Gastrocnemius medialis (tissue), 4 donors: ENCODE data around the gene ITIH5. TPM values are rescaled to one million over a fixed set of nuclear protein-coding genes. Genes with fewer than 3 reads are reported as not detected.
A peak's percentile ranks its signal among the peaks of the same experiment; 100 is the strongest.

Source experiments
- ATAC-seq, 2 donors: fragments of 150-250 bp; one replicate each; pipeline ENCODE4 v1.9.1; 2016
- DNase-seq, 2 donors: peaks; one replicate each; pipeline ENCODE4 v3.0.0-alpha.2; 2019
- H3K27ac ChIP-seq, 4 donors: fragments of 200-600 bp; sonication (generic); 1 replicate in 1 of 4; 2 replicates in 3 of 4; pipeline ENCODE4 v1.5.1; 2016 to 2018; ENCODE audit warnings: mild to moderate bottlenecking in 2 of 4, moderate library complexity in 1 of 4
- H3K27me3 ChIP-seq, 3 donors: fragments of 200-600 bp; sonication (generic) in 2 of 3; 1 replicate in 1 of 3; 2 replicates in 2 of 3; pipeline versions ENCODE4 v1.5.1 to v1.6.0; 2016 to 2019; ENCODE audit warnings: mild to moderate bottlenecking in 1 of 3, moderate library complexity in 1 of 3
- H3K36me3 ChIP-seq, 2 donors: fragments of 200-600 bp; sonication (generic) in 1 of 2; one replicate each; pipeline ENCODE4 v1.5.1; 2017 to 2018
- H3K4me1 ChIP-seq, 2 donors: fragments of 200-600 bp; sonication (generic) in 1 of 2; one replicate each; pipeline ENCODE4 v1.5.1; 2016 to 2017; ENCODE audit warnings: mild to moderate bottlenecking in 2 of 2
- H3K4me3 ChIP-seq, 4 donors: fragments of 200-600 bp; sonication (generic) in 3 of 4; 1 replicate in 1 of 4; 2 replicates in 3 of 4; pipeline ENCODE4 v1.5.1; 2016 to 2019; ENCODE audit warnings: mild to moderate bottlenecking in 2 of 4
- H3K9me3 ChIP-seq, 3 donors: fragments of 200-600 bp; sonication (generic) in 2 of 3; 1 replicate in 1 of 3; 2 replicates in 2 of 3; pipeline ENCODE4 v1.5.1; 2016 to 2019
- POLR2A ChIP-seq, 2 donors: fragments of 450-650 bp; IDR thresholded peaks; one replicate each; pipeline ENCODE4 v1.6.1; 2017; ENCODE audit warnings: antibody characterized with exemption in 2 of 2, mild to moderate bottlenecking in 2 of 2, moderate library complexity in 2 of 2
- in situ Hi-C, 4 donors: fragments of 200-750 bp; cut with MboI; loops; one replicate each; pipeline versions ENCODE4 v1.15.0 to v1.8.0; 2017; ENCODE audit warnings: low sequenced_read_pairs in 4 of 4
- intact Hi-C: fragments of 100-400 bp; cut with DNase I; formaldehyde crosslinking; loops from one replicate; pipeline ENCODE4 v1.15.1; 2023; ENCODE audit warnings: low total_unique reads
- total RNA-seq, 4 donors: library from RNA; depleted of rRNA; stranded (reverse); fragments of >200 nt; gene quantifications; one replicate each; pipeline versions ENCODE4 v1.1.0 to v1.2.3, GENCODE V29; 2016
- TF ChIP-seq, protein P1 (sequence below), 5 experiments: fragments of 450-650 bp in 3 of 5; fragments of 200-600 bp in 2 of 5; sonication (generic) in 2 of 5; IDR thresholded peaks in 4 of 5; conservative IDR thresholded peaks in 1 of 5; 1 replicate in 4 of 5; 2 replicates in 1 of 5; pipeline ENCODE4 v1.5.1; 2016 to 2019; ENCODE audit warnings: antibody characterized with exemption in 5 of 5, mild to moderate bottlenecking in 3 of 5, moderate library complexity in 3 of 5

ITIH5 gene
- total RNA-seq, 4 donors from 2014 or later, result 3.9 to 14.0 (median 6.9) TPM

GRCh38 chr10:7672341-7673134 is 5.8 kb upstream of the ITIH5 start:
- DNase-seq (no peak), ATAC-seq (no peak)
- in situ Hi-C loops, result no loop called here
- Histone ChIP-seq H3K9me3 (no peaks in the 10 kb centered on the region), H3K36me3 (no peaks in the 10 kb centered on the region), H3K27me3 (peaks cover 0 to 19% (median 18%) of the 10 kb centered on the region in 3 donors), H3K4me3 (no peak overlapping the region), H3K27ac (no peak overlapping the region), H3K4me1 (no peaks in the 10 kb centered on the region)
- intact Hi-C loops, result loop anchor here (5.0 kb wide), 1 partner anchor 125 kb away; no protein-coding TSS in a partner anchor
- TF ChIP-seq, protein P1, sequence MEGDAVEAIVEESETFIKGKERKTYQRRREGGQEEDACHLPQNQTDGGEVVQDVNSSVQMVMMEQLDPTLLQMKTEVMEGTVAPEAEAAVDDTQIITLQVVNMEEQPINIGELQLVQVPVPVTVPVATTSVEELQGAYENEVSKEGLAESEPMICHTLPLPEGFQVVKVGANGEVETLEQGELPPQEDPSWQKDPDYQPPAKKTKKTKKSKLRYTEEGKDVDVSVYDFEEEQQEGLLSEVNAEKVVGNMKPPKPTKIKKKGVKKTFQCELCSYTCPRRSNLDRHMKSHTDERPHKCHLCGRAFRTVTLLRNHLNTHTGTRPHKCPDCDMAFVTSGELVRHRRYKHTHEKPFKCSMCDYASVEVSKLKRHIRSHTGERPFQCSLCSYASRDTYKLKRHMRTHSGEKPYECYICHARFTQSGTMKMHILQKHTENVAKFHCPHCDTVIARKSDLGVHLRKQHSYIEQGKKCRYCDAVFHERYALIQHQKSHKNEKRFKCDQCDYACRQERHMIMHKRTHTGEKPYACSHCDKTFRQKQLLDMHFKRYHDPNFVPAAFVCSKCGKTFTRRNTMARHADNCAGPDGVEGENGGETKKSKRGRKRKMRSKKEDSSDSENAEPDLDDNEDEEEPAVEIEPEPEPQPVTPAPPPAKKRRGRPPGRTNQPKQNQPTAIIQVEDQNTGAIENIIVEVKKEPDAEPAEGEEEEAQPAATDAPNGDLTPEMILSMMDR (IDR thresholded peaks at IDR 0.05 in 4 of 5, conservative IDR thresholded peaks at IDR 0.05 in 1 of 5), result no peak
- TF ChIP-seq POLR2A (IDR thresholded peaks at IDR 0.05), result no peak

DNA sequence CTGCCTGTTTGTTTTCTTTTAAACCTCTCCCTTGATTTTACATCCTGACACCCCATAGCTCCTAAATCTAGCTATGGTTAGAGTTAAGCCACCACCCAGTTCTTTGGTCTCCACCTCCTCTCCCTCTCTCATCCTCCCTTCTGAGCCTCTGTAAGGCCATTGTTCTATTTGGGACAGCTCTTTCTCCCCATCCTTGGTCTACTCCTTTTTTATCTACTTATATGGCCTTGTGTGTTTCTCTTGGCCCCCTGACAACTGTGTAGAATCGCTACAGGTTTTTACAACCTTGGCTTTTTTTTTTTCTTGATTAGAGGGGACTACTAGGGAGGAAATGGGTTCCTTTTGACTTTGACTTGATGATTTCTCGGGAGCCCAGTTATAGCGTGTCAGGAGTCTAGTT is 3.4 kb upstream of the ITIH5 start:
- Histone ChIP-seq H3K27me3 (peaks cover 16 to 35% (median 31%) of the 10 kb centered on the region in 3 donors), H3K9me3 (no peaks in the 10 kb centered on the region), H3K36me3 (no peaks in the 10 kb centered on the region), H3K4me3 (no peak overlapping the region), H3K27ac (no peak overlapping the region), H3K4me1 (peaks cover 8 to 15% of the 10 kb centered on the region in 2 donors)
- intact Hi-C loops, result loop anchor here (5.0 kb wide), 1 partner anchor 123 kb away; no protein-coding TSS in a partner anchor
- in situ Hi-C loops, result no loop called here
- DNase-seq (no peak), ATAC-seq (no peak)
- TF ChIP-seq POLR2A (IDR thresholded peaks at IDR 0.05), result no peak
- TF ChIP-seq, protein P1 (IDR thresholded peaks at IDR 0.05 in 4 of 5, conservative IDR thresholded peaks at IDR 0.05 in 1 of 5), result no peak

DNA sequence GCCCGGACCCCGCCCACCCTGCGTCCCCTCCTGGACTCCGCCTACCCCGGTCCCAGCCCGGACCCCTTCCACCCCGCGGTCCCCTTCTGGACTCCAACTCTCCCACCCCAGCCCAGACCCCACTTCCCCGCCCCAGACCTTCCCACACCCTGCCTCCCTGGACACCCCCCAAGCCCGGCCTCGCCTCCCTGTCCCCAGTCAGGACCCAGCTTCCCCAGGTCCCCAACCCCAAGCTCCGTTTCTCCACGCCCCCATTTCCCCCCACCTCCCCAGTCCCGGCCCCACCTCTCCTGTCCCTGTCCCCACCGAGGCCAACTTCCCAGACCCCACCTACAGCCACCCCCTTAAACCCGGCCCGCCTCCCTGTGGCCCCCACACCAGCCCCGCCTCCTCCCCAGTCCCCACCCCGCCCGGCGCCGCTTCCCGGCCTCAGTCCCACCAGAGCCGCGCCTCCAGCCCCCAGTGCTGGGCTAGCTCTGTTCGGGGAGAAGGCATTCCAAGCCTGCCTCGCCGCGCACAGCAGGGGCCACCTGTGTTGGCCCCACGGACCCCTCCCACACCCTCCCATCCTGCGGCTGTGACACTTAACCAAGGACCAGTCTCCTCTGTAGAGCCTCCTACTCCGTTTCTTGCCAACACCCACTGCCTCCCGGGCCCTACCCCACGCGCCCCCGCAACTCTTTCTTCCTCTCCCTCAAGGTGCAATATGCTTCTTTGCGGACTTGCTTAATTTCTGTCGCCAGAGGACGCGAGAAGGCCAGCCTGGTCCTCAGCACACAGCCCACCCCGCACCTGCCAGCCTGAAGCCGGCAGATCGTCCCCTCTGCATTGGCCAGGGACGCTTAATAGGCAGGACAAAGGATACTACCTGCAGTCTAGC is 736 bp upstream of the ITIH5 start:
- peaks cover 33 to 54% (median 43%) of the 10 kb centered on the region in 3 donors for H3K27me3 ChIP-seq
- peak overlapping the region; percentile 19 to 53 (median 38) for H3K4me3 ChIP-seq
- in situ Hi-C loops (no loop called here), intact Hi-C loops (no loop called here)
- no peaks in the 10 kb centered on the region for H3K9me3 ChIP-seq
- peaks cover 8 to 16% of the 10 kb centered on the region in 2 donors for H3K4me1 ChIP-seq
- no peaks in the 10 kb centered on the region for H3K36me3 ChIP-seq
- DNase-seq (no peak), ATAC-seq (no peak)
- TF ChIP-seq POLR2A (IDR thresholded peaks at IDR 0.05), result no peak
- TF ChIP-seq, protein P1 (IDR thresholded peaks at IDR 0.05 in 4 of 5, conservative IDR thresholded peaks at IDR 0.05 in 1 of 5), result no peak
- peak overlapping the region in 1 of 4 donors; percentile 28 for H3K27ac ChIP-seq

- H3K27ac ChIP-seq, result no peak overlapping the region
- no peaks in the 10 kb centered on the region for H3K36me3 ChIP-seq
- no peak for TF ChIP-seq POLR2A (IDR thresholded peaks at IDR 0.05)
- TF ChIP-seq, protein P1 (IDR thresholded peaks at IDR 0.05 in 4 of 5, conservative IDR thresholded peaks at IDR 0.05 in 1 of 5), result no peak
- intact Hi-C loops, result no loop called here
- peak overlapping the region; percentile 53 to 76 (median 58) for H3K4me3 ChIP-seq
- H3K9me3 ChIP-seq, result no peaks in the 10 kb centered on the region
- DNase-seq (no peak), ATAC-seq (no peak)
- in situ Hi-C loops, result no loop called here
- H3K27me3 ChIP-seq, result peaks cover 33 to 52% (median 50%) of the 10 kb centered on the region in 3 donors
- peaks cover 8 to 16% of the 10 kb centered on the region in 2 donors for H3K4me1 ChIP-seq
Measured at GRCh38 chr10:7665767-7666166, 999 bp downstream of the ITIH5 start.
